ENCODE data around the gene SLC35A3. TPM values are rescaled to one million over a fixed set of nuclear protein-coding genes. Genes with fewer than 3 reads are reported as not detected.

SLC35A3 gene
- total and polyA plus RNA-seq, 12 donors = 5.2 to 25.9 (median 17.5) TPM

GRCh38 chr1:99996951-99997350 is 27.2 kb downstream of the SLC35A3 start:
- intact Hi-C loops (cut with DNase I) = no loop called here
- Histone ChIP-seq H3K9me3 (replicated peaks in 1 of 3) (no peaks in the 10 kb centered on the region), H3K4me3 (no peak overlapping the region), H3K4me1 (replicated peaks in 1 of 2) (no peaks in the 10 kb centered on the region), H3K27ac (no peak overlapping the region), H3K27me3 (no peaks in the 10 kb centered on the region), H3K36me3 (replicated peaks in 1 of 2) (no peaks in the 10 kb centered on the region)
- no peak for DNase-seq
- 91 to 98% (median 92%) methylated on average over 4 of the region's 4 CpGs for WGBS, 4 donors
- TF ChIP-seq POLR2A (IDR thresholded peaks at IDR 0.05) = no peak
- TF ChIP-seq CTCF (IDR thresholded peaks at IDR 0.05) = no peak

GRCh38 chr1:100001462-100001861 is 31.7 kb downstream of the SLC35A3 start:
- Histone ChIP-seq H3K9me3 (replicated peaks in 1 of 3) (no peaks in the 10 kb centered on the region), H3K4me1 (replicated peaks in 1 of 2) (no peaks in the 10 kb centered on the region), H3K27ac (no peak overlapping the region), H3K4me3 (no peak overlapping the region), H3K36me3 (replicated peaks in 1 of 2) (no peaks in the 10 kb centered on the region), H3K27me3 (no peaks in the 10 kb centered on the region)
- 89 to 96% (median 96%) methylated on average over 2 of the region's 2 CpGs for WGBS, 4 donors
- no peak for DNase-seq
- TF ChIP-seq CTCF (IDR thresholded peaks at IDR 0.05) (no peak), POLR2A (IDR thresholded peaks at IDR 0.05) (no peak)
- intact Hi-C loops (cut with DNase I) = no loop called here

- DNase-seq = no peak
- WGBS, 4 donors = 83 to 97% (median 94%) methylated on average over 1 of the region's 1 CpG
- Histone ChIP-seq H3K27me3 (no peaks in the 10 kb centered on the region), H3K4me3 (no peak overlapping the region), H3K27ac (no peak overlapping the region), H3K36me3 (replicated peaks in 1 of 2) (no peaks in the 10 kb centered on the region), H3K4me1 (replicated peaks in 1 of 2) (no peaks in the 10 kb centered on the region), H3K9me3 (replicated peaks in 1 of 3) (no peaks in the 10 kb centered on the region)
- no peak for TF ChIP-seq CTCF (IDR thresholded peaks at IDR 0.05)
- TF ChIP-seq POLR2A (IDR thresholded peaks at IDR 0.05) = no peak
- intact Hi-C loops (cut with DNase I) = no loop called here
These were observed 35.6 kb downstream of the SLC35A3 start for GRCh38 chr1:100005424-100005823.

- Histone ChIP-seq H3K9me3 (replicated peaks in 1 of 3) (no peaks in the 10 kb centered on the region), H3K36me3 (replicated peaks in 1 of 2) (no peaks in the 10 kb centered on the region), H3K4me1 (replicated peaks in 1 of 2) (no peaks in the 10 kb centered on the region), H3K4me3 (no peak overlapping the region), H3K27ac (no peak overlapping the region), H3K27me3 (no peaks in the 10 kb centered on the region)
- no peak for TF ChIP-seq POLR2A (IDR thresholded peaks at IDR 0.05)
- TF ChIP-seq CTCF (IDR thresholded peaks at IDR 0.05) = no peak
- intact Hi-C loops (cut with DNase I) = no loop called here
- 91 to 99% (median 92%) methylated on average over 2 of the region's 2 CpGs for WGBS, 4 donors
- no peak for DNase-seq
These were observed 36.9 kb downstream of the SLC35A3 start for GRCh38 chr1:100006688-100007087.

All from adrenal gland (tissue), 12 donors.